Tracheal epithelial cell (primary cell): ENCODE data around the gene STRIP1. TPM values are rescaled to one million over a fixed set of nuclear protein-coding genes. Genes with fewer than 3 reads are reported as not detected.

ENCODE experiments used
- total RNA-seq: library from RNA; depleted of rRNA; stranded (reverse); fragments of >200 nt; gene quantifications from 2 replicates; pipeline ENCODE4 v1.2.1, GENCODE V29; 2014

Gene STRIP1
- total RNA-seq = 35.6 and 46.7 TPM in 2 replicates

DNA sequence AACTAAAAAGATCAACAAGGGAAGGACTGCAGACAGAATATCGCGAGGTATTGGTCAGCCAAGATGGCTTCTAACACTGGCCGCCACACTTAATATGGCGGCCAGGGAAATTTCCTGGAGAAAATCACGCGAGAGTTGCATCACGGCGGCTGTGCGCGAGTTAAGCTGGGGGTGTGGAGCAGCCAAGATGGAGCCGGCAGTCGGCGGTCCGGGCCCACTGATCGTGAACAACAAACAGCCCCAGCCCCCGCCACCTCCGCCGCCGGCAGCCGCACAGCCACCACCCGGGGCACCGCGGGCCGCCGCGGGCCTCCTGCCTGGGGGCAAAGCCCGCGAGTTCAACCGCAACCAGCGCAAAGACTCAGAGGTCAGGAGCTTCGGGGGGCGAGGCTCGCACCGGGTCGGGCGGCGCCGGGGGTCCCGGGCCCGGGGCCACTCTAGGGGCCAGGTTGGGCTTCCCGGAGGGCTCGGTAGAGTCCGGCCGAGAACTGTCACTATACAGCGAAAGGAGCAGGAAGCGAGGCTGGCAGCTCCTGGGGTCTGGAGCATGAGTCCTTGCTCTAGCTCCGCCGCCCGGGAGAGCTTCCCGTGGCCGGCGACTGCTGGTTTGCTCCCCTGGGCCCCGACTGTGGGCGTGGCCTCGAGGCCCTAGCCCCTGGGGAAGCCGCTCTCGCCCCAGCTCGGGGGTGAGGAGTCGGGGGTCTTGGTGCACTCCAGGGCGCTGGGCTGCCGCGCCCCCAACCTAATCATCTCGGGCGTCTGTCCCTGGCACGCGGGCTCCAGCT is at the start of gene STRIP1:
Gene STRIP1 (plus strand): TSS at position 174 of the 785 bp plus-strand sequence. CDS start 14 bp downstream, at position 188.

DNA sequence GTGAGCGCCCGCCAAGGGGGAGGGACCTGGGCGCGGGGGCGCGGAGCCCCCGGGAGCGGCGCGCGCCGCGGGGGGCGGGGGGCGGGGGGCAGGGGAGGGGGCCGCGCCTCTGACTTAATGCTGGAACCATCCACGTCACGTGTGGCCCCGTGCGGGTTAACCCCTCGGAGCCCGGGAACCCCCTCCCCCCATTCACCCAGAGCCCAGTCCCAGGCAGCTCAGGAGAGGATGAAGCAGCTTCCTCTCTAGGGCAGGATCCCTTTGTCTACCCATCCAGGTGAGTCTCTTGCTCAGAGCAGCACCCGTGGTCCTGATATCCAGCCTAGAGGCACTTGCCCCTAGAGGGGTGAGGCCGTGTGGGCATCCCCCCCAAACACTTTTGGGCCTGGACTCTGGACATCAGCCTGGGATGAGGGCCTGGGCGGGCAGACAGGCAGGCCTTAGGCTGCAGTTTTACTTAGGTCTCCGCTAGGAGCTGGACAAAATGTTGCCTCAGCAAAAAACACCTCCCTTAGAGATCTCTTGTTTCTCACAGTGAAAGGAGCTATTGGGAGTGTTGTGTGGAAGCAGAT is 36.3 kb downstream of the STRIP1 start, which contains the start of gene ALX3:
Gene ALX3 (minus strand): TSS at position 2 of the 572 bp plus-strand sequence. CDS start 60 bp downstream, outside the sequence.

Other genes with a start within 250 kb of the STRIP1 start
- gene CSF1, start 123.8 kb upstream of the STRIP1 start, total RNA-seq = 1.1 and 9.4 TPM in 2 replicates
- 31.3 and 43.4 TPM in 2 replicates for gene AHCYL1, start 49.9 kb upstream of the STRIP1 start, total RNA-seq
- not detected in 2 replicates for gene ALX3, start 36.0 kb downstream of the STRIP1 start, total RNA-seq
- not detected in 2 replicates for gene UBL4B, start 77.8 kb downstream of the STRIP1 start, total RNA-seq
- gene SLC6A17, start 115.9 kb downstream of the STRIP1 start, total RNA-seq = 0.24 TPM in 1 of 2 replicates, not detected in the other
- 1.4 and 1.7 TPM in 2 replicates for gene KCNC4, start 175.7 kb downstream of the STRIP1 start, total RNA-seq